Measurements from ENCODE around the gene CCDC43.
"Not testable (repeated sequence)": the region's sequence is repeated elsewhere in the genome, so short reads cannot be mapped to it uniquely, and the experiment has no call there.

The CCDC43 gene

GRCh38 chr17:44688200-44688599 is 1.4 kb downstream of the CCDC43 start:
- no peak for TF ChIP-seq CTCF (conservative IDR thresholded peaks at IDR 0.05)
- H3K27ac ChIP-seq = no peak overlapping the region

- H3K27ac ChIP-seq = no peak overlapping the region
- no peak for TF ChIP-seq CTCF (conservative IDR thresholded peaks at IDR 0.05)
Observed at GRCh38 chr17:44687756-44688155, 1.8 kb downstream of the CCDC43 start.

GRCh38 chr17:44683303-44683702 is 6.3 kb downstream of the CCDC43 start:
- H3K27ac ChIP-seq = not testable (repeated sequence)

DNA sequence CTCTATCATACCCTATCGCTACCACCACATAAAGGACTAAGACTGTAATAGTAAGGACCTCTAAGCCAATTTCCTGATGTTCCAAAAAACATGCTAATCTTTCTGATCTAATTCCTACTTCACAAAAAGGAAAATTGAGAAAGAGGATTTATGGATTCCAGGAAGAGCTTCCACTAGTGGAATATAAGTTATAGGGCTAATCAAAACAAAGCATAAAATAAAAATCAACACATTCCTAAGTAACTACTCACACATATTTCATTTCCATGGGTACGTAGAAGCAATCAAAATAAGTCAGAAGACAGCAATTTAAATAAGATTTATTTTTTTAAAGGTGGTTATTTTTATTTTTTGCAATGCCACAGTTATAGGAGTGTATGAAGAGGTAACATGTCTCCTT is 12.4 kb downstream of the CCDC43 start:
- H3K27ac ChIP-seq = no peak overlapping the region
- TF ChIP-seq CTCF (conservative IDR thresholded peaks at IDR 0.05) = no peak

DNA sequence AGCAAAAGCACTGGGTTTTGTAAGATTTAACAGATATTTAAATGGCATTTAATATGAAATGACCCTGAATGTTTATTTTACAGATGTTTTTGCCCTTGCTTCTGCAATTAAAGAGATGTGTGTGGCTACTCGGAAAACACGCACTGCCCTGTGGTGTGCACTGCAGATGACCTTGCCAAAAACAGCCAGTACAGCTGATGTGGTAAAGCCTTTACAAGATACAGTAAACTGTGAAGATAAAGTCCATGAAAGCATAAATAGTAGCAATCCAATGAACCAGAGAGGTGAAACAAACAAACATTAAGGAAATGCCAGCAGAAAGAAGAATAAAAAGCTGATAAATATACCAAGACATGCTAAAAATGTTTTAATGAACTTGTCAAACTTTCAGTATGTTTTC is 15.7 kb downstream of the CCDC43 start:
- peak overlapping the region; percentile 10; the same call in 1 of the 2 replicates for H3K27ac ChIP-seq
- TF ChIP-seq CTCF (conservative IDR thresholded peaks at IDR 0.05) = no peak

DNA sequence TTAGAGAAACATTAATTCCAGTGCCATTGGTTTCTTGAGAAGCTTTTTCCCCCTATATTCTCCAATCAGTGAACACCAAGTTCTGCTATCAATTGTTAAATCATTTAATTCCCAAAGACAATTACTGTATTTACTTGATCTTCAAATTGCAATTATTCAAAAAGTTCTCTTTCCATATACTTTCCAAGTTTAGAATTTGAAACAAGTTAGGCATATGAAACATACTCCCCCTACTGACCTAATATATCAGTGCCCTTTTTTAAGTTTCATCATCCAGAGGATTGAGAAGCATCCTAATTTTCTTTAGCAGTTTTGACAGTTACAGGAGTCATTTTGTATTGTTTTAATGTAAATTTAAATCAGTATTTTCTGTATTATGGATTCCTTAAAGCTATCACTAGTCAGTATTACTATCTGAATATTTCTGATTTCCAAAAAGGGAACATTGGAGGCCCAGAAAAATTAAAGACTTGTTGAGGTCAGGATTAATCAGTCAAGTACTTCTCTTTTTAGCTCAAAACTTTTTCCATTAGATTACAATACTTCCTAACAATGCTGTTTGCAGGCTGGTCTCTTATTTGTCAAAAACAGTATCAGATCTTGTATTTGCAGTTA is 17.0 kb downstream of the CCDC43 start:
- TF ChIP-seq CTCF (conservative IDR thresholded peaks at IDR 0.05) = peak; percentile 84
- H3K27ac ChIP-seq = no peak overlapping the region

- H3K27ac ChIP-seq = no peak overlapping the region
- no peak for TF ChIP-seq CTCF (conservative IDR thresholded peaks at IDR 0.05)
Observed at GRCh38 chr17:44666006-44666405, 23.6 kb downstream of the CCDC43 start.

GRCh38 chr17:44664867-44665266 is 24.7 kb downstream of the CCDC43 start:
- no peak overlapping the region for H3K27ac ChIP-seq

More at GRCh38 chr17:44664867-44665266, 24.7 kb downstream of the CCDC43 start:
- TF ChIP-seq CTCF (conservative IDR thresholded peaks at IDR 0.05) = no peak

Data from VCaP (cell line).